GM12878 (cell line): ENCODE results near the gene MR1. TPM values are rescaled to one million over a fixed set of nuclear protein-coding genes. Genes with fewer than 3 reads are reported as not detected.

Experiments used
- CBX3 ChIP-seq: fragments of 200-600 bp; sonication (generic); IDR thresholded peaks from 2 replicates; pipeline ENCODE4 v1.6.1; 2016; ENCODE audit warnings: low read depth, borderline replicate concordance
- CREB1 ChIP-seq: IDR thresholded peaks from 2 replicates; pipeline ENCODE4 v1.6.1; 2012; ENCODE audit warnings: low read depth, mild to moderate bottlenecking, inconsistent platforms
- HCFC1 ChIP-seq: fragments of 150-350 bp; IDR thresholded peaks from 2 replicates; pipeline ENCODE4 v1.6.1; 2014; ENCODE audit warnings: low read length
- IKZF2 ChIP-seq, 2 experiments: fragments of 450-650 bp; IDR thresholded peaks; 2 replicates each; pipeline ENCODE4 v1.6.1; 2017; ENCODE audit warnings: mild to moderate bottlenecking in 2 of 2, moderate library complexity in 2 of 2
- NBN ChIP-seq: fragments of 450-650 bp; IDR thresholded peaks from 2 replicates; pipeline ENCODE4 v1.6.1; 2016
- SP1 ChIP-seq: IDR thresholded peaks from one replicate; pipeline ENCODE4 v1.6.1; 2011; ENCODE audit warnings: low read depth, low read length
- SREBF2 ChIP-seq: IDR thresholded peaks from 2 replicates; pipeline ENCODE4 v1.6.1; 2012; ENCODE audit warnings: mild to moderate bottlenecking, low read length
- SUPT20H ChIP-seq: IDR thresholded peaks from 2 replicates; pipeline ENCODE4 v1.6.1; 2011; ENCODE audit warnings: low read depth, mild to moderate bottlenecking, low read length, moderate library complexity, borderline replicate concordance; ENCODE audit not compliant: control insufficient read depth
- TARDBP ChIP-seq: IDR thresholded peaks from 2 replicates; pipeline ENCODE4 v1.6.1; 2016; ENCODE audit warnings: borderline replicate concordance
- ZNF207 ChIP-seq: fragments of 450-650 bp; IDR thresholded peaks from 2 replicates; pipeline ENCODE4 v1.6.1; 2014; ENCODE audit warnings: antibody characterized with exemption, mild to moderate bottlenecking, borderline replicate concordance
- ZNF622 ChIP-seq: fragments of 450-650 bp; IDR thresholded peaks from 2 replicates; pipeline ENCODE4 v1.6.1; 2017; ENCODE audit warnings: mild to moderate bottlenecking, inconsistent platforms
- polyA plus RNA-seq, 11 experiments: library from polyadenylated mRNA; depleted of rRNA in 4 of 11; unstranded in 6 of 11; stranded (reverse) in 5 of 11; fragments of >200 nt; fragmentation: Nextera tagmentation in 4 of 11; fragmentation: Illumina TruSeq in 1 of 11; extraction: Ambion mirVana in 4 of 11; extraction: Trizol in 1 of 11; gene quantifications; 1 replicate in 1 of 11; 2 replicates in 10 of 11; pipeline versions ENCODE4 v1.2.1 to v1.2.3, GENCODE V29; 2011 to 2016; ENCODE audit warnings: inconsistent platforms in 2 of 11, missing spikeins in 2 of 11, low read depth in 1 of 11
- total RNA-seq, 4 experiments: library from RNA; depleted of rRNA in 3 of 4; stranded (reverse); fragments of >200 nt in 3 of 4; fragmentation: Illumina TruSeq in 1 of 4; extraction: Trizol in 1 of 4; gene quantifications; 2 replicates each; pipeline versions ENCODE4 v1.2.1 to v1.2.3, GENCODE V29; 2013 to 2021
- TF ChIP-seq, protein P1 (sequence below): fragments of 450-650 bp; IDR thresholded peaks from 2 replicates; pipeline ENCODE4 v1.6.1; 2017; ENCODE audit warnings: mild to moderate bottlenecking, moderate library complexity
- TF ChIP-seq, protein P2 (sequence below): IDR thresholded peaks from 2 replicates; pipeline ENCODE4 v1.6.1; 2012; ENCODE audit warnings: low read length, inconsistent platforms
- TF ChIP-seq, protein P3 (sequence below): fragments of 450-650 bp; formaldehyde crosslinking; IDR thresholded peaks from 2 replicates; pipeline ENCODE4 v1.4.0; 2022; ENCODE audit warnings: mild to moderate bottlenecking, moderate library complexity
- TF ChIP-seq, protein P4 (sequence below): IDR thresholded peaks from 2 replicates; pipeline ENCODE4 v1.6.1; 2011; ENCODE audit warnings: low read depth, low read length, improper control_type of control experiment, borderline replicate concordance
- TF ChIP-seq, protein P5 (sequence below): fragments of 450-650 bp; formaldehyde crosslinking; IDR thresholded peaks from 2 replicates; pipeline ENCODE4 v1.4.0; 2020; ENCODE audit warnings: mild to moderate bottlenecking, moderate library complexity

Gene MR1
- total and polyA plus RNA-seq, 10 of the 15 experiments (the other 5 are each of a cell fraction or from before 2014, with no cell fraction given): 24.7 to 65.9 (median 30.9) TPM

DNA sequence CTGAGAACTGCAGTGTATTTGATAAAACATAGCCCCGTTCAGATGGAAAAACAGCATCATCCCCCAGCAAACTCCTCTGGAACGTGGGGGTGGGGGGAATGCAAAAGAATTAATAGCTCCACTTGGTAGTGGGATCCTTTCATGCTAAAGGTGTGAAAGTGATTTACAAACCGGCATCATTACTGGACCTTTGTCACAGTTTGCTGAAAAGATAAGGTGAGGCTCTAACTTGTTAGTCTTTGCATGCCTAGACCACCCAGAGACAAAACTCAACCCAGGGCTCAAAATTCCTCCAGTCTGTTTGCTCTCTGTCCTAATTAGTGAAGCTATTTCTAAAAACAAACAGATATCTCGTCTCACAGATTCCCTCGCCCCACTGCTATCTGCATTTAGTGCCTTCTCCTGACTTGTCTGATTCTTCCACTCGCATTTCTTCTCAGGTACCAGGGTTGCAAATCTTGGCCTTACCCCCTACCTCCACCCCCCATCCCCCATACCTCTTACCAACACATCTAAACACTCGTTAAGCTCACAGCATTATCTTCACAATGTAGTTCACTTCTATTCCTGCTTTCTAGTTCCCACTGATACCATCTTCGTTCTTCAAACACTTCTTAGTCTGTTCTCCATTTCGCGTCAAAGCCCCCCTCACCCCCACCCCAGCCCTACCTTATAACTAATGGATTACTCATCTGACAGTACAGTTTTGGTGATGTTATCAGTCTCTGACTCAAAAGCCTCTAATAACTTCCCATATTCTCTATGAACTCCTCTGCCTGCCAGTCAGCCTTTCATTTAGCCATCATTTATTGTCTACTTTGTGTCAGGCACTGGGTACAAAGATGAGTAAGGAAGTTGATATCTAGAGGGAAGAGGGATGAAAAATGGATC is 66.5 kb downstream of the MR1 start (continued):
- TF ChIP-seq, protein P1, sequence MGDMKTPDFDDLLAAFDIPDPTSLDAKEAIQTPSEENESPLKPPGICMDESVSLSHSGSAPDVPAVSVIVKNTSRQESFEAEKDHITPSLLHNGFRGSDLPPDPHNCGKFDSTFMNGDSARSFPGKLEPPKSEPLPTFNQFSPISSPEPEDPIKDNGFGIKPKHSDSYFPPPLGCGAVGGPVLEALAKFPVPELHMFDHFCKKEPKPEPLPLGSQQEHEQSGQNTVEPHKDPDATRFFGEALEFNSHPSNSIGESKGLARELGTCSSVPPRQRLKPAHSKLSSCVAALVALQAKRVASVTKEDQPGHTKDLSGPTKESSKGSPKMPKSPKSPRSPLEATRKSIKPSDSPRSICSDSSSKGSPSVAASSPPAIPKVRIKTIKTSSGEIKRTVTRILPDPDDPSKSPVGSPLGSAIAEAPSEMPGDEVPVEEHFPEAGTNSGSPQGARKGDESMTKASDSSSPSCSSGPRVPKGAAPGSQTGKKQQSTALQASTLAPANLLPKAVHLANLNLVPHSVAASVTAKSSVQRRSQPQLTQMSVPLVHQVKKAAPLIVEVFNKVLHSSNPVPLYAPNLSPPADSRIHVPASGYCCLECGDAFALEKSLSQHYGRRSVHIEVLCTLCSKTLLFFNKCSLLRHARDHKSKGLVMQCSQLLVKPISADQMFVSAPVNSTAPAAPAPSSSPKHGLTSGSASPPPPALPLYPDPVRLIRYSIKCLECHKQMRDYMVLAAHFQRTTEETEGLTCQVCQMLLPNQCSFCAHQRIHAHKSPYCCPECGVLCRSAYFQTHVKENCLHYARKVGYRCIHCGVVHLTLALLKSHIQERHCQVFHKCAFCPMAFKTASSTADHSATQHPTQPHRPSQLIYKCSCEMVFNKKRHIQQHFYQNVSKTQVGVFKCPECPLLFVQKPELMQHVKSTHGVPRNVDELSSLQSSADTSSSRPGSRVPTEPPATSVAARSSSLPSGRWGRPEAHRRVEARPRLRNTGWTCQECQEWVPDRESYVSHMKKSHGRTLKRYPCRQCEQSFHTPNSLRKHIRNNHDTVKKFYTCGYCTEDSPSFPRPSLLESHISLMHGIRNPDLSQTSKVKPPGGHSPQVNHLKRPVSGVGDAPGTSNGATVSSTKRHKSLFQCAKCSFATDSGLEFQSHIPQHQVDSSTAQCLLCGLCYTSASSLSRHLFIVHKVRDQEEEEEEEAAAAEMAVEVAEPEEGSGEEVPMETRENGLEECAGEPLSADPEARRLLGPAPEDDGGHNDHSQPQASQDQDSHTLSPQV: no peak
- TF ChIP-seq, protein P2, sequence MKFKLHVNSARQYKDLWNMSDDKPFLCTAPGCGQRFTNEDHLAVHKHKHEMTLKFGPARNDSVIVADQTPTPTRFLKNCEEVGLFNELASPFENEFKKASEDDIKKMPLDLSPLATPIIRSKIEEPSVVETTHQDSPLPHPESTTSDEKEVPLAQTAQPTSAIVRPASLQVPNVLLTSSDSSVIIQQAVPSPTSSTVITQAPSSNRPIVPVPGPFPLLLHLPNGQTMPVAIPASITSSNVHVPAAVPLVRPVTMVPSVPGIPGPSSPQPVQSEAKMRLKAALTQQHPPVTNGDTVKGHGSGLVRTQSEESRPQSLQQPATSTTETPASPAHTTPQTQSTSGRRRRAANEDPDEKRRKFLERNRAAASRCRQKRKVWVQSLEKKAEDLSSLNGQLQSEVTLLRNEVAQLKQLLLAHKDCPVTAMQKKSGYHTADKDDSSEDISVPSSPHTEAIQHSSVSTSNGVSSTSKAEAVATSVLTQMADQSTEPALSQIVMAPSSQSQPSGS: peak; percentile 44; the same call in 1 of the 2 replicates
- TF ChIP-seq SP1 (no peak), HCFC1 (no peak), SREBF2 (no peak), TARDBP (no peak), CREB1 (0 out of 2 replicates have a peak, but pooled peaks have one; percentile 29), CBX3 (no peak), SUPT20H (no peak), IKZF2 (IDR thresholded peaks at IDR 0.05) (peak in 1 of 2 experiments; percentile 55; a peak in 3 of 4 replicates), NBN (no peak; the same call in 1 of the 2 replicates), ZNF207 (no peak), ZNF622 (no peak)
- TF ChIP-seq, protein P3, sequence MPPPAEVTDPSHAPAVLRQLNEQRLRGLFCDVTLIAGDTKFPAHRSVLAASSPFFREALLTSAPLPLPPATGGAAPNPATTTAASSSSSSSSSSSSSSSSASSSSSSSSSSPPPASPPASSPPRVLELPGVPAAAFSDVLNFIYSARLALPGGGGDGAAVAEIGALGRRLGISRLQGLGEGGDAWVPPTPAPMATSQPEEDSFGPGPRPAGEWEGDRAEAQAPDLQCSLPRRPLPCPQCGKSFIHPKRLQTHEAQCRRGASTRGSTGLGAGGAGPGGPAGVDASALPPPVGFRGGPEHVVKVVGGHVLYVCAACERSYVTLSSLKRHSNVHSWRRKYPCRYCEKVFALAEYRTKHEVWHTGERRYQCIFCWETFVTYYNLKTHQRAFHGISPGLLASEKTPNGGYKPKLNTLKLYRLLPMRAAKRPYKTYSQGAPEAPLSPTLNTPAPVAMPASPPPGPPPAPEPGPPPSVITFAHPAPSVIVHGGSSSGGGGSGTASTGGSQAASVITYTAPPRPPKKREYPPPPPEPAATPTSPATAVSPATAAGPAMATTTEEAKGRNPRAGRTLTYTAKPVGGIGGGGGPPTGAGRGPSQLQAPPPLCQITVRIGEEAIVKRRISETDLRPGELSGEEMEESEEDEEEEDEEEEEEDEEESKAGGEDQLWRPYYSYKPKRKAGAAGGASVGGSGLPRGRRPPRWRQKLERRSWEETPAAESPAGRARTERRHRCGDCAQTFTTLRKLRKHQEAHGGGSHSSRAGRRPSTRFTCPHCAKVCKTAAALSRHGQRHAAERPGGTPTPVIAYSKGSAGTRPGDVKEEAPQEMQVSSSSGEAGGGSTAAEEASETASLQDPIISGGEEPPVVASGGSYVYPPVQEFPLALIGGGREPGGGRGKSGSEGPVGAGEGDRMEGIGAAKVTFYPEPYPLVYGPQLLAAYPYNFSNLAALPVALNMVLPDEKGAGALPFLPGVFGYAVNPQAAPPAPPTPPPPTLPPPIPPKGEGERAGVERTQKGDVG (CRISPR knock-in tag): no peak
- TF ChIP-seq, protein P4, sequence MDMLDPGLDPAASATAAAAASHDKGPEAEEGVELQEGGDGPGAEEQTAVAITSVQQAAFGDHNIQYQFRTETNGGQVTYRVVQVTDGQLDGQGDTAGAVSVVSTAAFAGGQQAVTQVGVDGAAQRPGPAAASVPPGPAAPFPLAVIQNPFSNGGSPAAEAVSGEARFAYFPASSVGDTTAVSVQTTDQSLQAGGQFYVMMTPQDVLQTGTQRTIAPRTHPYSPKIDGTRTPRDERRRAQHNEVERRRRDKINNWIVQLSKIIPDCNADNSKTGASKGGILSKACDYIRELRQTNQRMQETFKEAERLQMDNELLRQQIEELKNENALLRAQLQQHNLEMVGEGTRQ: no peak
- TF ChIP-seq, protein P5, sequence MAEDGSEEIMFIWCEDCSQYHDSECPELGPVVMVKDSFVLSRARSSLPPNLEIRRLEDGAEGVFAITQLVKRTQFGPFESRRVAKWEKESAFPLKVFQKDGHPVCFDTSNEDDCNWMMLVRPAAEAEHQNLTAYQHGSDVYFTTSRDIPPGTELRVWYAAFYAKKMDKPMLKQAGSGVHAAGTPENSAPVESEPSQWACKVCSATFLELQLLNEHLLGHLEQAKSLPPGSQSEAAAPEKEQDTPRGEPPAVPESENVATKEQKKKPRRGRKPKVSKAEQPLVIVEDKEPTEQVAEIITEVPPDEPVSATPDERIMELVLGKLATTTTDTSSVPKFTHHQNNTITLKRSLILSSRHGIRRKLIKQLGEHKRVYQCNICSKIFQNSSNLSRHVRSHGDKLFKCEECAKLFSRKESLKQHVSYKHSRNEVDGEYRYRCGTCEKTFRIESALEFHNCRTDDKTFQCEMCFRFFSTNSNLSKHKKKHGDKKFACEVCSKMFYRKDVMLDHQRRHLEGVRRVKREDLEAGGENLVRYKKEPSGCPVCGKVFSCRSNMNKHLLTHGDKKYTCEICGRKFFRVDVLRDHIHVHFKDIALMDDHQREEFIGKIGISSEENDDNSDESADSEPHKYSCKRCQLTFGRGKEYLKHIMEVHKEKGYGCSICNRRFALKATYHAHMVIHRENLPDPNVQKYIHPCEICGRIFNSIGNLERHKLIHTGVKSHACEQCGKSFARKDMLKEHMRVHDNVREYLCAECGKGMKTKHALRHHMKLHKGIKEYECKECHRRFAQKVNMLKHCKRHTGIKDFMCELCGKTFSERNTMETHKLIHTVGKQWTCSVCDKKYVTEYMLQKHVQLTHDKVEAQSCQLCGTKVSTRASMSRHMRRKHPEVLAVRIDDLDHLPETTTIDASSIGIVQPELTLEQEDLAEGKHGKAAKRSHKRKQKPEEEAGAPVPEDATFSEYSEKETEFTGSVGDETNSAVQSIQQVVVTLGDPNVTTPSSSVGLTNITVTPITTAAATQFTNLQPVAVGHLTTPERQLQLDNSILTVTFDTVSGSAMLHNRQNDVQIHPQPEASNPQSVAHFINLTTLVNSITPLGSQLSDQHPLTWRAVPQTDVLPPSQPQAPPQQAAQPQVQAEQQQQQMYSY (CRISPR knock-in tag): no peak
